ENCODE data around the gene TEAD4.

The TEAD4 gene

DNA sequence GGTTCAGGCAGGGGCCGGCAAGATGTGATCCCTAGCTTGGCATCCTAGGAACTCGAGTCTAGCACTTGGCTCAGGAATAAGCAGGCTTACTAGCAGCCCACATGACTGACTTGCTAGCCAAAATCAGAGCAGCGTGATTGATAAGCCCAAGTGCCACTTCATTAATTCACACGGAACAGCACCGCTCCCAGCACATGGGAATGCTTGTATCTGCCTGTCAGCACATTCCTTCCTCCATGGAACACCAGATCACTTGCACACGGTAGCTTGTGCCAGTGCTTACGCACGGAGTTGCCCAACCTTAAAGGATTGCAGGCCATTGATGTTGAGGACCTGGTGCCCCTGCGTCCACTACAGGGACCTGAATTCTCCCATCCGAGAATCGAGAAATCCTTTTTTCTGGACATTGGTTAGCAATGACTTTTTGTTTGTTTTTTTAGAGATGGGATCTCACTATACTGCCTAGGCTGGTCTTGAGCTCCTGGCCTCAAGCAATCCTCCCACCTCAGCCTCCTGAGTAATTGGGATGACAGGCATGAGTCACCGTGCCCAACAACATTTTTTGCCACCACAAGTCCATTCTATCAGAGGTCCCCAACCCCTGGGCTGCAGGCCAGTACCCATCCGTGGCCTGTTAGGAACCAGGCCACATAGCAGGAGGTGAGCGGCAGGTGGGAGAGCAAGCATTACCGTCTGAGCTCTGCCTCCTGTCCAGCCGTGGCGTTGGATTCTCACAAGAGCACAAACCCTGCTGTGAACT, 87.4 kb downstream of the TEAD4 start:
- no peak overlapping the region for H3K9ac ChIP-seq
- H3K27ac ChIP-seq, result no peak overlapping the region
- H3K27me3 ChIP-seq (ENCODE audit: insufficient read depth, low read depth), result no peaks in the 10 kb centered on the region
- H3K36me3 ChIP-seq (ENCODE audit: insufficient read depth), result no peaks in the 10 kb centered on the region
- TF ChIP-seq, protein P1, sequence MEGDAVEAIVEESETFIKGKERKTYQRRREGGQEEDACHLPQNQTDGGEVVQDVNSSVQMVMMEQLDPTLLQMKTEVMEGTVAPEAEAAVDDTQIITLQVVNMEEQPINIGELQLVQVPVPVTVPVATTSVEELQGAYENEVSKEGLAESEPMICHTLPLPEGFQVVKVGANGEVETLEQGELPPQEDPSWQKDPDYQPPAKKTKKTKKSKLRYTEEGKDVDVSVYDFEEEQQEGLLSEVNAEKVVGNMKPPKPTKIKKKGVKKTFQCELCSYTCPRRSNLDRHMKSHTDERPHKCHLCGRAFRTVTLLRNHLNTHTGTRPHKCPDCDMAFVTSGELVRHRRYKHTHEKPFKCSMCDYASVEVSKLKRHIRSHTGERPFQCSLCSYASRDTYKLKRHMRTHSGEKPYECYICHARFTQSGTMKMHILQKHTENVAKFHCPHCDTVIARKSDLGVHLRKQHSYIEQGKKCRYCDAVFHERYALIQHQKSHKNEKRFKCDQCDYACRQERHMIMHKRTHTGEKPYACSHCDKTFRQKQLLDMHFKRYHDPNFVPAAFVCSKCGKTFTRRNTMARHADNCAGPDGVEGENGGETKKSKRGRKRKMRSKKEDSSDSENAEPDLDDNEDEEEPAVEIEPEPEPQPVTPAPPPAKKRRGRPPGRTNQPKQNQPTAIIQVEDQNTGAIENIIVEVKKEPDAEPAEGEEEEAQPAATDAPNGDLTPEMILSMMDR (conservative IDR thresholded peaks at IDR 0.05; ENCODE audit: low read depth, low read length), result no peak
- H2AFZ ChIP-seq (ENCODE audit: low read depth), result no peak overlapping the region
- no peak overlapping the region for H3K4me3 ChIP-seq (IDR thresholded peaks at IDR 0.05; ENCODE audit: insufficient read depth, low read depth, low read length)
- H4K20me1 ChIP-seq (ENCODE audit: insufficient read depth), result no peaks in the 10 kb centered on the region
- H3K4me1 ChIP-seq (ENCODE audit: low read depth, poor library complexity, severe bottlenecking), result no peaks in the 10 kb centered on the region
- H3K4me2 ChIP-seq, result no peak overlapping the region
- no peaks in the 10 kb centered on the region for H3K79me2 ChIP-seq (ENCODE audit: insufficient read depth, low read depth)

DNA sequence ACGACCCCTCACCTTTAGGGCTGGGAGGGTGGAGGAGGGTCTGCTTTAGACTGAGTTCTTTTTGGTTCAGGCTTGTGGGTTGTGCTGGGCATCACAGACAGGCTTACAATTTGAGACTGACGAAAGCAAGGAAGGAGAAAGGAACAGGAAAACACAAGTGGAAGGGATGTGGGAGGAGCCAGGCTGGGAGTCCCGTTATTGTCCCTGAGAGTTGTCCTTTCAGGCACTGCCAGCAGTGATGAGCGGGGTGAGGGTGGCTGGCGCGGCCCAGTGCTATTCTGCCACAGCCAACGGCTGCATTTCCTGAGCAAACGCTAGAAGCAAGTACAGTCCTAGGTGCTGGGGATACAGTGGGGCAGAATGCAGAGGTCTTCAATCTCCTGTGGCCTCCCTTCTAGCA, 88.8 kb downstream of the TEAD4 start:
- Histone ChIP-seq H3K4me2 (no peak overlapping the region), H3K4me3 (IDR thresholded peaks at IDR 0.05; ENCODE audit: insufficient read depth, low read depth, low read length) (no peak overlapping the region)

GRCh38 chr12:3048540-3048939, 89.3 kb downstream of the TEAD4 start:
- Histone ChIP-seq H4K20me1 (ENCODE audit: insufficient read depth) (no peaks in the 10 kb centered on the region), H3K9ac (no peak overlapping the region), H3K4me1 (ENCODE audit: low read depth, poor library complexity, severe bottlenecking) (no peaks in the 10 kb centered on the region), H2AFZ (ENCODE audit: low read depth) (no peak overlapping the region), H3K79me2 (ENCODE audit: insufficient read depth, low read depth) (no peaks in the 10 kb centered on the region), H3K27me3 (ENCODE audit: insufficient read depth, low read depth) (no peaks in the 10 kb centered on the region), H3K4me2 (no peak overlapping the region), H3K36me3 (ENCODE audit: insufficient read depth) (no peaks in the 10 kb centered on the region), H3K4me3 (IDR thresholded peaks at IDR 0.05; ENCODE audit: insufficient read depth, low read depth, low read length) (no peak overlapping the region), H3K27ac (no peak overlapping the region)
- TF ChIP-seq, protein P1 (conservative IDR thresholded peaks at IDR 0.05; ENCODE audit: low read depth, low read length), result no peak

More for the DNA sequence above, 88.8 kb downstream of the TEAD4 start:
- H3K9ac ChIP-seq, result no peak overlapping the region
- no peak overlapping the region for H3K27ac ChIP-seq
- H4K20me1 ChIP-seq (ENCODE audit: insufficient read depth), result no peaks in the 10 kb centered on the region
- no peaks in the 10 kb centered on the region for H3K79me2 ChIP-seq (ENCODE audit: insufficient read depth, low read depth)
- H3K4me1 ChIP-seq (ENCODE audit: low read depth, poor library complexity, severe bottlenecking), result no peaks in the 10 kb centered on the region
- no peak overlapping the region for H2AFZ ChIP-seq (ENCODE audit: low read depth)
- H3K27me3 ChIP-seq (ENCODE audit: insufficient read depth, low read depth), result no peaks in the 10 kb centered on the region
- TF ChIP-seq, protein P1 (conservative IDR thresholded peaks at IDR 0.05; ENCODE audit: low read depth, low read length), result no peak
- no peaks in the 10 kb centered on the region for H3K36me3 ChIP-seq (ENCODE audit: insufficient read depth)

DNA sequence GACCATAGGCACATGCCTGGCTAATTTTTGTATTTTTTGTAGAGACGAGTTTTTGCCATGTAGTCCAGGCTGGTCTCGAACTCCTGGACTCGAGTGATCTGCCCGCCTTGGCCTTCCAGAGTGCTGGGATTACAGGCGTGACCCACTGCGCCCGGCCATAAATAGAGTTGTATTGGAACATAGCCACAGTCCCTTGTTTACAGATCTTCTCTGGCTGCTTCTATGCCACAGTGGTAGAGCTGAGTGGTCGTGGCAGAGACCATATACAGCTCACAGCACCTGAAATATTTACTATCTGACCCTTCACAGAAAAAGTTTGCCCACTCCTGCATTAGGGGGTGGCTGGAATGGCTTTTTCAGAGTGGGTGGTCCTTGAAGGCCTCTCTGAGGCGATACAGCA, 90.0 kb downstream of the TEAD4 start:
- H3K4me3 ChIP-seq (IDR thresholded peaks at IDR 0.05; ENCODE audit: insufficient read depth, low read depth, low read length), result no peak overlapping the region
- H3K27me3 ChIP-seq (ENCODE audit: insufficient read depth, low read depth), result no peaks in the 10 kb centered on the region
- TF ChIP-seq, protein P1 (conservative IDR thresholded peaks at IDR 0.05; ENCODE audit: low read depth, low read length), result no peak
- H2AFZ ChIP-seq (ENCODE audit: low read depth), result no peak overlapping the region
- H3K4me2 ChIP-seq, result no peak overlapping the region
- H3K27ac ChIP-seq, result no peak overlapping the region
- H3K4me1 ChIP-seq (ENCODE audit: low read depth, poor library complexity, severe bottlenecking), result no peaks in the 10 kb centered on the region
- H3K36me3 ChIP-seq (ENCODE audit: insufficient read depth), result no peaks in the 10 kb centered on the region
- no peaks in the 10 kb centered on the region for H3K79me2 ChIP-seq (ENCODE audit: insufficient read depth, low read depth)
- no peak overlapping the region for H3K9ac ChIP-seq
- no peaks in the 10 kb centered on the region for H4K20me1 ChIP-seq (ENCODE audit: insufficient read depth)

Data from KMS-11 (cell line).